Measurements from ENCODE around the gene ULK4.

ULK4 gene

DNA sequence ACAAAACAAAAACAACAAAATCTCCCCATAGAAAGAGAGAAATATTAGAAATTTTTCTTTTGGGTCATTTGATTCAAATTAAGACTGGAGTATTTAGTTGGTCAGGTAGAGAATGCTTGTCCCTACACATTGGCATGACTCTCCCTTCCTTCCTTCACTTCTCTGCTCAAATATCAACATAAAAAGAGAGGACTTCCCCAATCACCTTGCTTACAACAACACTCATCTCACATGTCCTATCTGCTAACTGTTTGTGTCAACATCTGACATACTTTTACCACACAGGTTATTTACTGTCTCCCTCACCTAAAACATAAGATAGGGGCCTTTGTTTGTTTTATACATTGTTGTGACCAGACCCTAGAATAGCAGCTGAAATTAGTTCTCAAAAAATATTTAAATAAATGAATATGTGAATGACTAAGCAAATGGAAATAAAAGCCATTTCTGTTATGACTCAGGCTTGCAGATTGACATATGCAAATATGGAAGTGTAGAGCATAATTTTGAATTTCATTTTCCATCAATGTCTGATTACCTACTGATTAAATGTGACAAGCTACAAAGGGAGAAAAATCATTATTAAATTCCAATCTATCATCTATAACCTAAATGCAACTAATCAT, 457.8 kb downstream of the ULK4 start:
- H3K56ac ChIP-seq (ENCODE audit: low read length): no peak overlapping the region
- DNase-seq: no peak
- H3K9ac ChIP-seq (ENCODE audit: low read length): no peak overlapping the region
- H3K4me1 ChIP-seq (ENCODE audit: control insufficient read depth, low read depth, low read length): no peaks in the 10 kb centered on the region
- H2BK120ac ChIP-seq (ENCODE audit: low read depth, low read length): no peak overlapping the region
- no peak overlapping the region for H2BK15ac ChIP-seq (replicated peaks; ENCODE audit: low read depth)
- no peak overlapping the region for H2AK5ac ChIP-seq (ENCODE audit: low read length)
- no peak overlapping the region for H4K5ac ChIP-seq (ENCODE audit: low read length)
- H3K4ac ChIP-seq (ENCODE audit: low read depth, low read length): no peak overlapping the region
- H4K8ac ChIP-seq (ENCODE audit: low read depth, low read length): no peak overlapping the region
- no peak overlapping the region for H3K27ac ChIP-seq (ENCODE audit: low read depth, low read length)
- H3K79me1 ChIP-seq (ENCODE audit: low read length): no peaks in the 10 kb centered on the region
- H3K4me2 ChIP-seq (ENCODE audit: low read length): no peak overlapping the region
- H3K23ac ChIP-seq (ENCODE audit: low read length): no peak overlapping the region
- no peak overlapping the region for H2BK5ac ChIP-seq (ENCODE audit: low read length)
- H3K4me3 ChIP-seq (ENCODE audit: low read length): no peak overlapping the region
- H3K79me2 ChIP-seq (ENCODE audit: control insufficient read depth, insufficient read depth, low read length): no peaks in the 10 kb centered on the region
- no peak overlapping the region for H3K18ac ChIP-seq (ENCODE audit: low read length)
- H3K36me3 ChIP-seq (ENCODE audit: control insufficient read depth, insufficient read depth, low read length): no peaks in the 10 kb centered on the region
- no peaks in the 10 kb centered on the region for H3K27me3 ChIP-seq (ENCODE audit: insufficient read depth, low read length, poor library complexity)

DNA sequence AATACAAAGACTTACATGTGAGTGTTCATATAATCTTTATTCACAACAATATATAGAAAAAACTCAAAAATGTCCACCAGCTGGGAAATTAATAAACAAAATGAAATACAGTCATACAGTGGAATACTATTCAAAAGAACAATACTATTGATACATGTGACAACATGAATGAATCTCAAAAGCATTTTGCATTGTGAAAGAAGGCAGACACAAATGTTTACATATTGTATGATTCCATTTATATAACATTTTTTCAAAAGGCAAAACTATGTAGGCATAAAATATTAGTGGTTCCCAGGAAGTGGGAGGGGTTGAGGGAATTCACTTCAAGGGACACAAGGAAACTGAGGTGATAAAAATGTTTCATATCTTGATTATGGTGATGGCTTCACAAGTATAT, 459.4 kb downstream of the ULK4 start:
- Histone ChIP-seq H3K4me2 (ENCODE audit: low read length) (no peak overlapping the region), H3K4ac (ENCODE audit: low read depth, low read length) (no peak overlapping the region), H3K4me3 (ENCODE audit: low read length) (no peak overlapping the region), H3K9ac (ENCODE audit: low read length) (no peak overlapping the region), H4K8ac (ENCODE audit: low read depth, low read length) (no peak overlapping the region), H2BK5ac (ENCODE audit: low read length) (no peak overlapping the region), H4K5ac (ENCODE audit: low read length) (no peak overlapping the region), H2BK15ac (replicated peaks; ENCODE audit: low read depth) (no peak overlapping the region), H3K36me3 (ENCODE audit: control insufficient read depth, insufficient read depth, low read length) (no peaks in the 10 kb centered on the region), H2BK120ac (ENCODE audit: low read depth, low read length) (no peak overlapping the region), H3K27ac (ENCODE audit: low read depth, low read length) (no peak overlapping the region), H3K56ac (ENCODE audit: low read length) (no peak overlapping the region), H3K27me3 (ENCODE audit: insufficient read depth, low read length, poor library complexity) (no peaks in the 10 kb centered on the region), H3K23ac (ENCODE audit: low read length) (no peak overlapping the region), H3K79me2 (ENCODE audit: control insufficient read depth, insufficient read depth, low read length) (no peaks in the 10 kb centered on the region), H3K79me1 (ENCODE audit: low read length) (no peaks in the 10 kb centered on the region), H3K18ac (ENCODE audit: low read length) (no peak overlapping the region), H3K4me1 (ENCODE audit: control insufficient read depth, low read depth, low read length) (no peaks in the 10 kb centered on the region), H2AK5ac (ENCODE audit: low read length) (no peak overlapping the region)
- no peak for DNase-seq

- no peak overlapping the region for H3K4me3 ChIP-seq (ENCODE audit: low read length)
- H3K4ac ChIP-seq (ENCODE audit: low read depth, low read length): no peak overlapping the region
- no peak for DNase-seq
- H3K4me1 ChIP-seq (ENCODE audit: control insufficient read depth, low read depth, low read length): no peaks in the 10 kb centered on the region
- H2BK5ac ChIP-seq (ENCODE audit: low read length): no peak overlapping the region
- H3K79me1 ChIP-seq (ENCODE audit: low read length): no peaks in the 10 kb centered on the region
- H3K9ac ChIP-seq (ENCODE audit: low read length): no peak overlapping the region
- no peak overlapping the region for H3K4me2 ChIP-seq (ENCODE audit: low read length)
- no peak overlapping the region for H2BK120ac ChIP-seq (ENCODE audit: low read depth, low read length)
- H3K23ac ChIP-seq (ENCODE audit: low read length): no peak overlapping the region
- H3K18ac ChIP-seq (ENCODE audit: low read length): no peak overlapping the region
- H4K8ac ChIP-seq (ENCODE audit: low read depth, low read length): no peak overlapping the region
- H3K27ac ChIP-seq (ENCODE audit: low read depth, low read length): no peak overlapping the region
- H3K79me2 ChIP-seq (ENCODE audit: control insufficient read depth, insufficient read depth, low read length): no peaks in the 10 kb centered on the region
- no peak overlapping the region for H3K56ac ChIP-seq (ENCODE audit: low read length)
- no peak overlapping the region for H2BK15ac ChIP-seq (replicated peaks; ENCODE audit: low read depth)
- no CpG with 5 or more reads among the region's 1 CpG for WGBS (ENCODE audit: extremely low coverage, insufficient coverage, low lambda C conversion rate)
- H3K27me3 ChIP-seq (ENCODE audit: insufficient read depth, low read length, poor library complexity): no peaks in the 10 kb centered on the region
- no peak overlapping the region for H2AK5ac ChIP-seq (ENCODE audit: low read length)
- no peak overlapping the region for H4K5ac ChIP-seq (ENCODE audit: low read length)
- no peaks in the 10 kb centered on the region for H3K36me3 ChIP-seq (ENCODE audit: control insufficient read depth, insufficient read depth, low read length)
Measured at GRCh38 chr3:41502023-41502422, 459.9 kb downstream of the ULK4 start.

- Histone ChIP-seq H3K36me3 (ENCODE audit: control insufficient read depth, insufficient read depth, low read length) (no peaks in the 10 kb centered on the region), H3K9ac (ENCODE audit: low read length) (no peak overlapping the region), H3K79me1 (ENCODE audit: low read length) (no peaks in the 10 kb centered on the region), H3K18ac (ENCODE audit: low read length) (no peak overlapping the region), H2AK5ac (ENCODE audit: low read length) (no peak overlapping the region), H2BK120ac (ENCODE audit: low read depth, low read length) (no peak overlapping the region), H4K8ac (ENCODE audit: low read depth, low read length) (no peak overlapping the region), H3K4ac (ENCODE audit: low read depth, low read length) (no peak overlapping the region), H3K4me2 (ENCODE audit: low read length) (no peak overlapping the region), H3K27me3 (ENCODE audit: insufficient read depth, low read length, poor library complexity) (no peaks in the 10 kb centered on the region), H3K4me3 (ENCODE audit: low read length) (no peak overlapping the region), H3K27ac (ENCODE audit: low read depth, low read length) (no peak overlapping the region), H2BK15ac (replicated peaks; ENCODE audit: low read depth) (no peak overlapping the region), H2BK5ac (ENCODE audit: low read length) (no peak overlapping the region), H3K23ac (ENCODE audit: low read length) (no peak overlapping the region), H4K5ac (ENCODE audit: low read length) (no peak overlapping the region), H3K79me2 (ENCODE audit: control insufficient read depth, insufficient read depth, low read length) (no peaks in the 10 kb centered on the region), H3K4me1 (ENCODE audit: control insufficient read depth, low read depth, low read length) (no peaks in the 10 kb centered on the region), H3K56ac (ENCODE audit: low read length) (no peak overlapping the region)
- no peak for DNase-seq
- no CpG with 5 or more reads among the region's 2 CpGs for WGBS (ENCODE audit: extremely low coverage, insufficient coverage, low lambda C conversion rate)
Measured at GRCh38 chr3:41498847-41499246, 463.1 kb downstream of the ULK4 start.

DNA sequence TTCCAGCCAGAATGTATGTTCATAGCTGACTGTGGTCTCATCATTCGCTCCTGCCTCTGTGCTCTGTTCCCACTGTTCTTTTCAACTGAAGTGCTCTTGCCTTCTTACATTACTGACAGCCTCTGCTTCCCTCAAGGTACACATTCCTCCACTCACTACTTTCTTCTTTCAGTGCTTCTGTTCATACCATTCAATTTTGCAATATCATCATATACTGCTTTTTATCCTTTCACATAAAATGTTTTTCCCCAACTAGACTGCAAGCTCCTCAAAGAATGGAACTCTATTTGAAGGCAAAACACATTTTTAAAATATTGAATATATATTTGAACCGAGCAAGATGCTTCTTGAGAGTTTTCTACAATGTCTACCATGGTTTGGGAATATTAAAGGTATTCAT, 471.5 kb downstream of the ULK4 start:
- no CpG with 5 or more reads among the region's 2 CpGs for WGBS (ENCODE audit: extremely low coverage, insufficient coverage, low lambda C conversion rate)
- H3K56ac ChIP-seq (ENCODE audit: low read length): no peak overlapping the region
- no peaks in the 10 kb centered on the region for H3K79me2 ChIP-seq (ENCODE audit: control insufficient read depth, insufficient read depth, low read length)
- H4K8ac ChIP-seq (ENCODE audit: low read depth, low read length): no peak overlapping the region
- no peaks in the 10 kb centered on the region for H3K4me1 ChIP-seq (ENCODE audit: control insufficient read depth, low read depth, low read length)
- H3K27ac ChIP-seq (ENCODE audit: low read depth, low read length): no peak overlapping the region
- no peak overlapping the region for H3K4ac ChIP-seq (ENCODE audit: low read depth, low read length)
- no peak overlapping the region for H2BK5ac ChIP-seq (ENCODE audit: low read length)
- no peaks in the 10 kb centered on the region for H3K27me3 ChIP-seq (ENCODE audit: insufficient read depth, low read length, poor library complexity)
- H3K36me3 ChIP-seq (ENCODE audit: control insufficient read depth, insufficient read depth, low read length): no peaks in the 10 kb centered on the region
- no peaks in the 10 kb centered on the region for H3K79me1 ChIP-seq (ENCODE audit: low read length)
- DNase-seq: no peak
- no peak overlapping the region for H3K4me3 ChIP-seq (ENCODE audit: low read length)
- H3K23ac ChIP-seq (ENCODE audit: low read length): no peak overlapping the region
- H3K9ac ChIP-seq (ENCODE audit: low read length): no peak overlapping the region
- H3K18ac ChIP-seq (ENCODE audit: low read length): no peak overlapping the region
- no peak overlapping the region for H4K5ac ChIP-seq (ENCODE audit: low read length)
- H2AK5ac ChIP-seq (ENCODE audit: low read length): no peak overlapping the region
- no peak overlapping the region for H2BK15ac ChIP-seq (replicated peaks; ENCODE audit: low read depth)
- H3K4me2 ChIP-seq (ENCODE audit: low read length): no peak overlapping the region
- H2BK120ac ChIP-seq (ENCODE audit: low read depth, low read length): no peak overlapping the region

DNA sequence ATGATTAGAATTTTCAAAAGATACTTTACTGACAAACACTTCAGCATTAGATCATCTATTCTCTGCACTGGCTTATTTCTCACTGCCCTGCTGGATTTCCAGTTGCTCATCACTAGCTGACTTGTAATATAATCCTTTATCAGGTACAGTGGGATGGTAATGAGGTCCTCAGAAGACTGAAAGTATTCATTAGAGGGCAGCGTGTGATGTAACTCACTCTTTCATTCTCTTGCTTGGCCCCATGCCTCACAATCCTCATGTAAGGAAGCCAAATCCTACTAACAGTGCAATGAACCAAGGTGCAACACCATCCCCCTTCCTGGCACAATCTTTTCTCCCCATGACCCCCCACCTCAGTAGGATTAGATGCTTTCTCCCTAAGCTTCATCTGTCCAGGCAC, 472.7 kb downstream of the ULK4 start:
- no peak overlapping the region for H3K4me2 ChIP-seq (ENCODE audit: low read length)
- H3K79me1 ChIP-seq (ENCODE audit: low read length): no peaks in the 10 kb centered on the region
- H3K23ac ChIP-seq (ENCODE audit: low read length): no peak overlapping the region
- H3K9ac ChIP-seq (ENCODE audit: low read length): no peak overlapping the region
- DNase-seq: no peak
- no peak overlapping the region for H2BK120ac ChIP-seq (ENCODE audit: low read depth, low read length)
- no peaks in the 10 kb centered on the region for H3K36me3 ChIP-seq (ENCODE audit: control insufficient read depth, insufficient read depth, low read length)
- no peaks in the 10 kb centered on the region for H3K79me2 ChIP-seq (ENCODE audit: control insufficient read depth, insufficient read depth, low read length)
- no peak overlapping the region for H2BK15ac ChIP-seq (replicated peaks; ENCODE audit: low read depth)
- H3K18ac ChIP-seq (ENCODE audit: low read length): no peak overlapping the region
- H3K56ac ChIP-seq (ENCODE audit: low read length): no peak overlapping the region
- H3K27me3 ChIP-seq (ENCODE audit: insufficient read depth, low read length, poor library complexity): no peaks in the 10 kb centered on the region
- no peak overlapping the region for H3K27ac ChIP-seq (ENCODE audit: low read depth, low read length)
- H4K5ac ChIP-seq (ENCODE audit: low read length): no peak overlapping the region
- no peak overlapping the region for H2AK5ac ChIP-seq (ENCODE audit: low read length)
- no peak overlapping the region for H3K4ac ChIP-seq (ENCODE audit: low read depth, low read length)
- H4K8ac ChIP-seq (ENCODE audit: low read depth, low read length): no peak overlapping the region
- H2BK5ac ChIP-seq (ENCODE audit: low read length): no peak overlapping the region
- no peaks in the 10 kb centered on the region for H3K4me1 ChIP-seq (ENCODE audit: control insufficient read depth, low read depth, low read length)
- no peak overlapping the region for H3K4me3 ChIP-seq (ENCODE audit: low read length)
- no CpG with 5 or more reads among the region's 1 CpG for WGBS (ENCODE audit: extremely low coverage, insufficient coverage, low lambda C conversion rate)

Data from mesendoderm (in vitro differentiated cells).